ENCODE measurements around the gene EEA1. TPM values are rescaled to one million over a fixed set of nuclear protein-coding genes. Genes with fewer than 3 reads are reported as not detected.
"Not testable (repeated sequence)": the region's sequence is repeated elsewhere in the genome, so short reads cannot be mapped to it uniquely, and the experiment has no call there.

The EEA1 gene
- total RNA-seq, 2 experiments from 2014 or later, result 17.1 to 19.2 TPM

DNA sequence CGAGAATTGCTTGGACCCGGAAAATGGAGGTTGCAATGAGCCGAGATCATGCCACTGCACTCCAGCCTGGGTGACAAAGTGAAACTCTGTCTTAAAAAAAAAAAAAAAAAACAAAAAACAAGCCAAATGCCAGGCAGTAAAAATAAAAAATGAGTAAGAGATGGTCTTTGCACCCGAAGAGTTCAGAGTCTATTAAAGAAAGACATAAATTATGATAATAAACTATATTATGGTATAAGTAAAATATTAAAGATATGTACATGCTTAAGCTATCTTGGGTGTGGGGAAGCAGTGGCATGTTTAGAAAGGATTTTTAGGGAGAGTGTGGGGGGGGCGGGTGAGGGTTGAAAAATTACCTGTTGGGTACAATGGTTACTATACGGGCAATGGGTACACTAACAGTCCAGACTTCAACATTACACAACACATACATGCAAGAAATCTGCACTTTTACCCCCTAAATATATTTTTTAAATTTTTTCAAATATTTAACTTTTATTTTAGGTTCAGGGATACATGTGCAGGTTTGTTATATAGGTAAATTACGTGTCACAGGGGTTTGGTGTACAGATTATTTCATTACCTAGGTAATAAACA is 99.3 kb downstream of the EEA1 start:
- ChIA-PET POLR2A (no interaction called here), CTCF (interaction anchor here (0.7 kb wide), 1 partner anchor 15 kb away, joined by 3 read pairs; no protein-coding TSS in a partner anchor)

DNA sequence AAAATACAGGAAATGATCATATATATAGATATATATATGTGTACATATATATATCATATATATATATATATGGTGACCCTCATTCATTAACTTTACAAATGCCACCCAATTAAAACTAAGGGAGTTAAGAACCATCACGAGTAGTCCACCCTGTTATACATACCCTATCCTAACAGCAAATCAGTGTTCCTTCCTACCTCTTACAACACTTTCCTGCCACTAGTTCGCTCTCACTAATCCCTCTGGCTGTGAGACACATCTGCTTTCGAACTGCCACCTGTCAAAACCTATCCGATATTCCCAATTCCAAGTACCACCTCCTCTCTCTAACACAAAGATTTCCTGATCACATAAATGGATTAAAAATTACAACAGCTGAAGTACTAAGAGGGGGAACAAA is 100.5 kb downstream of the EEA1 start:
- ChIA-PET POLR2A (no interaction called here), CTCF (no interaction called here)

DNA sequence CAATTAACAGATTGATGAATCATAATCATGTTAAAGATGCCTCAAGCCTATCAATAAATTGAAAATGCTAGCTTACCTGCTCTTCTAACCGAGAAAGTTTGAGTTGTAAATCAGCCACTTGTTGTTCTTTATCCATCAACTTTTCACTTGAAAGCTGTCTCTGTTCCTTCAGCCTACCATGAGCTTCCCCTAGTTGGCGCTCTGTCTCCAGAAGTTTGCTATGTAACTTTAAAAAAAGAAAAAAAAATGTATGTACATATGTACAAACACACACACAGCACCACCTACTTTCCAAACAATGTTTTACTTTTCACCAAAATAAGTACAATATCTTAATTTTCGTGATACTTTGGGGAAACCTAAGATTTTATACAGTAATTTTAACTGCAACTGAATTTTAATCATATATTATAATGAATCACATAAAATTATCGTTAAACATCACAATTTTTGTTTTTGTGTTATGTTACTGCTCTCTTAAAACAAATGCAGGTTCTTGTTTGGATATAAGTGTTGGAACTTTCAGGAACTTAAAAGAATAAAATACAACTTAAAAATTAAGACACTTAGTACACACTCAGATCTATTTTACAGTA is 101.2 kb downstream of the EEA1 start:
- CTCF ChIA-PET, result interaction anchor here (0.8 to 1.3 kb wide), 2 partner anchors 10 to 80 kb away, joined by 3 read pairs; no protein-coding TSS in a partner anchor
- POLR2A ChIA-PET, result no interaction called here

DNA sequence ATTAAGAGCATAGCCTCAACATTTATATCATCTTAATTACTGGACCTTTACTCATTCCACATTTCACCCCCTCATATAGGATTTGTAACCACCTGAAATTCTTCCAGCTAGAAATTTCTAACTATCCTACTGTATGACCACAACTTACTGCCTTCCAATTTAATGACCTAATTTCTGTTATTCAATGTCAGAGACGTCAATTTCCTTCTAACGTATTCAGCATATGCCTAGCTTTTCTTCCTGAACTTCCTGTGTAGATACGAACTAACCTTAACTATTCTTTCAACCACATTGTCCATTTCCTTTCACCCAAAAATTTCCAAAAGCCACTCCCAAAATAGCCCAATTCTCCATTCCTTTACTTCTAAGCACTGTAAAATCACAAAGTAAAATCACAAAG is 108.0 kb downstream of the EEA1 start:
- CTCF ChIA-PET, result no interaction called here
- POLR2A ChIA-PET, result no interaction called here

DNA sequence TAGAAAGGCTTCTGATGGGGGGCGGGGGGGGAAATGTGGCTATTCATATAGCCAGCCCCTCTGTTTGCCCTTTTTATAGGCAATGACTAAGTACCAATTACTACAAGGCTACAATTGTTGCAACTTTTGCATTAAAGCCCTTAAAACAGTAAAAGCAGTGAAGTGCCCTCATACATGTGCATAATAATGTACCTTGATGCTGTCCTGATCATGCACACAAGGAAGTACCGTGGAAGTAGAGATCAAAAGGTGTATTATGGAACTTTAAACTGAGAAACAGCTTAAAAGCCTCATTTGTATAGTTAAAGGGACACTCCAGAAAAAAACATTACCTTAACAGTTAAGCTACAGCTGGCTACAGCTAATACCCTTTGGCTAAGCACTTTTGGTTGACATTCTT is 114.5 kb downstream of the EEA1 start:
- ChIA-PET POLR2A (no interaction called here), CTCF (interaction anchor here (0.6 kb wide), 1 partner anchor 15 kb away, joined by 3 read pairs; no protein-coding TSS in a partner anchor)

DNA sequence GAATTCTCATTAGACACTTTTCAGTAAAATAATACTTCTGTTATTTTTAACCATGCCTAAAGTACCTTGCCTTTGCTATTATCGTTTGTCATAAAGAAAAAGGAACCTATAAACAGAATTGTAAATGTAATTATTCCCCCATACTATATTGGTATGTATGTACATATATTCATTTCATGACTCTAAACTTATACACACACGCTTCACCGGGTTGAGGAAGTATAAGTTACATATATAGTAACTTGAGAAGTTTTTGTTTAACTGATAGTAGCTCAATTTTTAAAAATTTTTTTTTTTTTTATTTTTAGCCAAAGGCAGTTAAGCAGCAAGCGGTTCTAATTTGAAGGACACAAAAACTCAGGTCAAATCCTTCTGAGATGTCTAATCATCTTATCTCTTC is 118.7 kb downstream of the EEA1 start:
- ChIA-PET POLR2A (interaction anchor here (0.6 kb wide), 1 partner anchor 437 kb away, joined by 4 read pairs; no protein-coding TSS in a partner anchor), CTCF (no interaction called here)

DNA sequence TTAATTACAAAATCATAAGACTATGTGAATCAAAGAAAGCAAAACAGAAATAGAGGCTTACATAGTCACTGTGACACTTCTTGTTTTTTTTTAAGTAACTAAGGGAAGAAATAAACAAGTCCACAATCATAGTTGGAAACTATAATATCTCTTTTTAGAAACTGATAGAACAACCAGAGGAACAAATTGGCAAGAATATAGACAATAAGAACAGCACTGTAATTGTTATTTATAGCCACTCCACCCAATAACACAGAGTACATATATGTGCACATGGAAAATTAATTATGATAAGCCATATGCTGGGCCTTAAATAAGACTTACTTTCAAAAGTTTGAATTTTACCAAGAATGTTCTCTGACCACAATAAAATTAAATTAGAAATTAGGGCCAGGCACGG is 125.2 kb downstream of the EEA1 start:
- ChIA-PET CTCF (interaction anchor here (1.3 kb wide), 1 partner anchor 1298 kb away, joined by 3 read pairs; no protein-coding TSS in a partner anchor), POLR2A (no interaction called here)

DNA sequence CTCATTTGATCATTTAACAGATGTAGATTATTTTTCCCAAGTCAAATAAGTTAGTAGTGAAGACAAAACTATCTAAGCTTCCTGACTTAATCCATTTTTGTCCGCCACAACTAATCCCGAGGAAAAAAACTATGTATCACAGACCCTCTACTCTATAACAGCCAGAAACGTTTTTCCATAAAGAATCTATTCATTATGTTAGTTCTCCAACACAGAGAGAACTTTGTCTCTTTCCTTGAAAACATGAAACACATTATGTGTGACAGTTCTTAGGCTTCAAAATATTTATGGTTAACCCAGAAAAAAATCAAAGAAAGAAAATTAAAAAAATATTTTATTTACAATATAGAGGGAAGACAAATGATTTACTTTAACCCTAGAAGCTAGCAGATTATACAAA is 126.2 kb downstream of the EEA1 start:
- ChIA-PET CTCF (interaction anchor here (1.3 kb wide), 1 partner anchor 1299 kb away, joined by 3 read pairs; no protein-coding TSS in a partner anchor), POLR2A (no interaction called here)

DNA sequence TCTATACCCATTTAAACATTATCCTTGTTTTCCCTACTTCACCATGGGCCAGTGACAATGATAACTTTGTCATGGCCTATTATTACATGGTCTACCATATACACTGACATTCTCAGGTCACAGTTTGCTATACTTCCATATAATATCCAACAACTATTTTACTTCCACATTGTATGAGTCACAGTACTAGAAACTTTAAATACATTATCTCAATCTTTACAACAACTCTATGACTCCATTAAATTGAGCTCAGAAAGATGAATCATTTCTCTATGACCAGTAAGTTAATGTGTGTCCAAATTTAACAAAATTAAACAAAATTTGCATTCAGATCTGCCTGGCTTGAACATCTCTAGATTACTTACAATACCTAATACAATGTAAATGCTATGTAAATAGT is 132.4 kb downstream of the EEA1 start:
- POLR2A ChIA-PET, result interaction anchor here (0.5 kb wide), 1 partner anchor 104 kb away, joined by 3 read pairs; no protein-coding TSS in a partner anchor
- CTCF ChIA-PET, result no interaction called here

DNA sequence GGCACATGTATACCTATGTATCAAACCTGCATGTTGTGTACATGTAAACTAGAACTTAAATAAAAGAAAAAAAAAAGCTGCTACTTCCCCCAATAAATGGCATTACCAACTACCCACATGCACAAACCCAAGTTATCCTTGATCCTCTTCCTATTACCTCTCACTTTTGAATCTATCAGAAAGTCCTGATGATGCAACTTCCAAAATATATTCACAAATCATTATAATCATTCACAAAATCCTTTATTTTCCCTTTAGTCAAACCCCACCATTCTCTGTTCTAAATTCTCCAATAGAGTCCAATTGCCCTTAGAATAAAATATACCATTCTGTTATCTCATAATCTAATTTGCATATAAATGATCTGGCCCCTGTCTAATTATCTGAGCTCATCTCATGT is 134.3 kb downstream of the EEA1 start:
- POLR2A ChIA-PET, result no interaction called here
- CTCF ChIA-PET, result no interaction called here

DNA sequence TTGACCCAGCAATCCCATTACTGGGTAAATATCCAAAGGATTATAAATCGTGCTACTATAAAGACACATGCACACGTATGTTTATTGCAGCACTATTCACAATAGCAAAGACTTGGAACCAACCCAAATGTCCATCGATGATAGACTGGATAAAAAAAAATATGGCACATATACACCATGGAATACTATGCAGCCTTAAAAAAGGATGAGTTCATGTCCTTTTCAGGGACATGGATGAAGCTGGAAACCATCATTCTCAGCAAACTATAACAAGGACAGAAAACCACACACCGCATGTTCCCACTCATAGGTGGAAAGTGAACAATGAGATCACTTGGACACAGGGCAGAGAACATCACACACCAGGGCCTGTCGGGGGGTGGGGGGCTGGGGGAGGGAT is 134.7 kb downstream of the EEA1 start:
- POLR2A ChIA-PET, CTCF ChIA-PET: not testable (repeated sequence)

DNA sequence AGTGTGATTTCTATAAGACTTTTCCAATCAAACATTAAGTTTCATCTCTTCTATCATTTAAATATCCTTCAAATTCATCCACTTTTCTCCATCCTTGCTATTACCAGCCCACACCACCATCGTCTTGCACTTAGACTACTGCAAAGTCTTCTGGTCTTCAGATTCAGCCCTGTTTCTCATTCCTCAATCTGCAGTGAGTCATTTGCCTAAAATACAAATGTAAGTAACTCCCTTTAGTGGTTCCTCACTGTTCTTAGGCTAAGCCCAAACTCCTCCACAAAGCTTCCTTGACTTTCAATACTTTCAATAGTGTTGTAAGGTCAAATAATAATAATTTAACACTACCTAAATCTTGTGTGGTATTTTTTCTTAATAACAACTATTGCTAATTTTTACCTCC is 143.1 kb downstream of the EEA1 start:
- POLR2A ChIA-PET, result no interaction called here

DNA sequence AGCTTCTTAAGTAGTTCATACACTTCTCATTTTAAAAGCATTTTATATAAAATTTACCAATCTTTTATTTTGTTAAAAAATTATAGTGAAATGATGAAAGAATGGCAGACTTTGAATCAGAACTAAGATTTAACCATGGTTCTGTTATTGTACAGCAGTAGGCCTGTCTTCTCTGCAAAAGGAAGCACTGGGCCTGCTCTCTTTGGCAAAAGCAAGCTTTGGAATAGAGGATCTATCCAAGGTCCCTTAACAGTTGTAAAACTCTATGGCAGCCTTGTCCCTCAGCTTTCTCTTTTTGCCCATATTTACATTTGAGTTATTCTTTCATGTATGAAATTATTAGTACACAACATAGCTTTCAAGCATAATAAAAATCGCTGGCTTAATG is 143.5 kb downstream of the EEA1 start:
- ChIA-PET CTCF (interaction anchor here (0.6 to 1.3 kb wide), 2 partner anchors 202 to 321 kb away, joined by 3 to 5 read pairs; no protein-coding TSS in a partner anchor), POLR2A (no interaction called here)

More for the DNA sequence above, 143.1 kb downstream of the EEA1 start:
- CTCF ChIA-PET, result interaction anchor here (0.6 to 1.3 kb wide), 2 partner anchors 201 to 320 kb away, joined by 3 to 5 read pairs; no protein-coding TSS in a partner anchor

DNA sequence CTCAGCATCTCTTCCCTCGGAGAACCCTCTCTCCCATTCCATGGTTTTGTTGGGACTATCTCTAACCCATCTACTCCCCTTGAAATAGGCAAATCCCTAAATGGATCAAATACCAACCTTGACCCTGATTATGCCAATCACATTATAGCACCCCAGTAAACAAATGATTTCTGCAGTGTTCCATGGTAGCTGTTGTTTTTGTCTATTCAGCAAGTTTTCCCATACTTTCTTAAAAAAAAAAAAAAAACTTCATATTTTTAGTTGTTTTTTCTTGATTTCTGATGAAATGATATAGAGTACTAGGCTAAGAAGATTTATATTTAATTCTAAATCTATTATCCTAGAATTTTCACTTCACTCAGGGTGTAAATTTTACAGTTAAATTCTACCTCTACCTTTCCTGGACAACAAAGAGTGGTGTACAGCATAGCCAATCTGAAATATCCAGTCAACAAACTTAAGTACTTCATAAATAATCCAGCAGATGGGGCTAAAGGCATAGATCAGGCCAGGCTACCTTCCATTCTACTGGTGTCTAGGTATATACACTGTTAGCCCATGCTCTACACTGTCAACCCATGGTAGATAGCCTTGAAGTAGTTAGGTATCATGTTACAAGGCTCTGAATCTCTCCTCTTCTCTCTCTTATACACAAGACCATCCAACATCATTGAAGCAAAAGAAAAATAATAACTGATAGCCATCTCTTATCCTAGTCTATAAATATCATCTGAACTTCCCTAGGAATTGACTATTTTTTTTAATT is 144.1 kb downstream of the EEA1 start:
- ChIA-PET POLR2A (interaction anchor here (0.6 to 0.7 kb wide), 2 partner anchors 145 to 898 kb away, joined by 3 to 6 read pairs; no protein-coding TSS in a partner anchor), CTCF (interaction anchor here (0.6 to 1.3 kb wide), 5 partner anchors 202 to 725 kb away, joined by 3 to 5 read pairs (median 3); no protein-coding TSS in a partner anchor)

DNA sequence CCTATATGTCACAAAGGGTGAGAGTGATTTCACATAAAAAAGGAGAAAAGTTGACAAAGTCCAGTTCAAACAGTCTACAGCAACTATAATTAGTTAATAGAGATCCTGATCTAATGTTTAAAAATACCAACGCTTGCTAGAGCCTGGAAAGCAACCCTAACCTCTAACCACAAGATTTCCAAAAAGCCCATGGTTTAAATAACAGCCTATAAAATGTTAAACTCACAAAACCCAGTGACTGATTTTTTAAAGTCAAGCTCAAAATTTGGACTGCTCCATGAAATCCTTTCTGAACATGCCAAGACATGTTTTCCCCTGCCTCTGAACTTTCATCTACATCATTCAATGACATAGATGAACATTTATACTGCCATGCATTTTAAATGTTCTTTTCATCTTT is 144.7 kb downstream of the EEA1 start:
- CTCF ChIA-PET, result interaction anchor here (0.6 kb wide), 2 partner anchors 440 to 726 kb away, joined by 3 read pairs; no protein-coding TSS in a partner anchor
- POLR2A ChIA-PET, result interaction anchor here (0.6 to 0.7 kb wide), 2 partner anchors 145 to 899 kb away, joined by 3 to 6 read pairs; no protein-coding TSS in a partner anchor

DNA sequence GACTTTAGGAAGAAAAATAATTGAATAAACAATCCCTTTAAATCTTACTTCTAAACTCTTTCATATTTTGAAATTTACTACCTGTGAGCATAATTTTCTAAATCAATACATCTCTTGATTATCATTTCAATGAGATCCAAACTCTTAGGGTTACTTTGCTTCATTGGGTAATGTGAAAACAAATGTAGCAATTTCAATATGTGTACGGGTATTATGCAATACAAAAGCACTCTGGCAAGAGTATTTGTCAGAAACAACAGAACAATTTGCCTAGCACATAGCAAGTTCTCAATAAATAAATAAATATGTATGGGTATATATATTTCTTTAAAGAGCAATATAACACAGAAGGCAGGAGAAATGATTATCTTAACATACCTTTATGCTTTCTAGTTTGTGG is 149.2 kb downstream of the EEA1 start:
- ChIA-PET POLR2A (no interaction called here), CTCF (no interaction called here)

DNA sequence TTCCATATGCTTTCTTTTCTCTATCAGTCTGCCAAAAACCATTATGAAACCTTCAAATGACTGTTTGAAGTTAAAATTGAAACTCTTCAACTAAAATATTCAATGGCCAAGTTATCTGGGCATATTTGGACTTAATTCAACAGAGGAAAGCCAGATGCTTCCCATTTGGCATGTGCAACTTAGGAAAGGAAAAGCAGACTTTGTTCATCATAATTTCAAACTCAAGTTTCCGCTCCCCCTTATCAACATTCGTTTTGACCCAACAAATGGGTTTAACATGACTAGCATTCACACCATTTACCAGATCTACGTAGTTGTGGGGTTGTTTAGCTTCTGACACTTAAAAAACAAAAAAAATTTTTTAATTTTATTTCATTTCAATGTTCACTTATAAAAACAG is 150.6 kb downstream of the EEA1 start:
- ChIA-PET POLR2A (no interaction called here), CTCF (no interaction called here)

DNA sequence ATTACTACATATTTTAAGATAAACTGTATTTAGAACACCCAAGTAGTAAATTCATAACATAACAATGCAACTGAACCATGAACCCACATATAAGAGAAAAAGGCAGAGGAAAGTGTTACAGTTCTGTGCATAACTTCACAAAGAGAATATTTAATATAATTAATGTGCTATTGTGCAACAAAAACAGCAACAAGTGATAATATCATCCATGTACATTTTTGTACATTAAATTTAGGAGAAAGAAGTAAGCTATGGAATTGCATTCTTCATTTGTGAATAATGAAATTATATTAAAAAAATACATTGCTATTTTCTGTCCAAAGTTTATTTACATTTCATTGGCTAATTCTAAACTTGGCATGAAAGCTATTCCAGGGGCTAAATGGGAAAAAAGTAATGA is 153.7 kb downstream of the EEA1 start:
- CTCF ChIA-PET, result no interaction called here
- POLR2A ChIA-PET, result no interaction called here

DNA sequence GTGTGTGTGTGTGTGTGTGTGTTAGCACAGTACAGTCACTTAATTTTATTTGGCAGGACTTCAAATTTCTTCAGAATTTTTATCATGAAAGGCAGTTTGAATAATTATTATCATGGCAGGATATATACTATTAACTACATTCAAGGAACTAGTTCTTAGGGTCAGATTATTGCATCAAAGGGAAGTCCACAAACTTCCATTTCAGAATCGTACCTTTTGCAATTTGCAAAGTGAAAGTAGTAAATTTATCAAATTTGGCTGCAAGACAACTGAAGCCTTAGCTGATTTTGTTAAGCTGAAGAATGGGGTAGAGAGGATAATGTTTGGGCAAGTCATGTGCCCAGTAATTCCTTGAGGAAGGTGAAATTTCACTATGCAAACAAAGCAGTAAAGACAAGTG is 158.1 kb downstream of the EEA1 start:
- ChIA-PET CTCF (no interaction called here), POLR2A (no interaction called here)

DNA sequence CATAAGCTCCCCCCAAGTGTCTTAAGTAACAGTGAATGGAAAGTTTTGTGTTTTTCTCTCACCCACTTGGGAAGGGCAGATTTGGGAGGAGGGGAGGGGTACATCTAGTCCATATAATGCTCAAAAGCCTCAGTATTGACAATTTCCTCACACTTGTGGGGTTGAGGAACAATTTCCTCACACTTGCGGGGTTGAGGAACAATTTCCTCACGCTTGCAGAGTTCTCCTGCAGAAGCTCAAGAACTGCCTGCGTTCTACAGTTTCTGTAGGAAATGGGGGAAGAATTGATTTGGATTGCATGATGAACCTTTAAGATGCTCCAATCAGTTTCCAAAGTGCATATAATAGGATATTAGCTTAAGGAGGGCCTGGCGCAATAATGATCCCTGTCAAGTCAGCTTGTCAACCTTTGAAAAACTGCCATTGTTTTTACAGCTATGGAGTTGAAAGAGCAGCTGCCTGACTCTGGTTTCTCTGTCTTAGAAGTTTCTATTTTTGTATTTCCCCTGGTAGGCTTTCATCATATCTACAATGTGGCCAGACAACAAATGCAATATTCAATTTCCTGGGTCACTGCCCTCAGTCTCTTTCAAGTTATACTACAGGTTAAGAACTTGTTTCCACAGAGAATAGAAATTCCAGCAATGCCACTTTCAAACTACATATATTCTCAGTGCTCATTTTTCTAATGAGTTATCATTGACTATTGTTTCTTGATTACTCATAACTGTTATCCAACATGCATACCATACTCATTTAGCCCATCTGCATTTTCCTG is 159.8 kb downstream of the EEA1 start:
- POLR2A ChIA-PET, result interaction anchor here (0.6 kb wide), 1 partner anchor 21 kb away, joined by 3 read pairs; no protein-coding TSS in a partner anchor
- CTCF ChIA-PET, result interaction anchor here (0.6 kb wide), 1 partner anchor 565 kb away, joined by 5 read pairs; no protein-coding TSS in a partner anchor

Measured in activated CD8-positive, alpha-beta memory T cell treated with anti-CD3 and anti-CD28 coated beads for 36 hours (primary cell).